Measurements from ENCODE around the gene PDZRN4. TPM values are rescaled to one million over a fixed set of nuclear protein-coding genes. Genes with fewer than 3 reads are reported as not detected.

The PDZRN4 gene
- total RNA-seq (2022; extraction: Qiagen RNA extraction), result 0.02 to 0.05 TPM (median 0.04 TPM) in 3 of 5 replicates, not detected in the others

GRCh38 chr12:41188058-41188840 lies at the start of gene PDZRN4:
Gene PDZRN4, plus strand, starts transcription at chr12:41188320.

